Activated CD4-positive, alpha-beta T cell treated with anti-CD3 and anti-CD28 coated beads, Interleukin-2, amount 50 U/mL, for 48 hours (primary cell): ENCODE results near the gene FUCA1.
"Not testable (repeated sequence)": the region's sequence is repeated elsewhere in the genome, so short reads cannot be mapped to it uniquely, and the experiment has no call there.

Experiments
- DNase-seq, 2 experiments: peaks; one replicate each; pipeline ENCODE4 v3.0.0-alpha.2; 2020

FUCA1 gene

DNA sequence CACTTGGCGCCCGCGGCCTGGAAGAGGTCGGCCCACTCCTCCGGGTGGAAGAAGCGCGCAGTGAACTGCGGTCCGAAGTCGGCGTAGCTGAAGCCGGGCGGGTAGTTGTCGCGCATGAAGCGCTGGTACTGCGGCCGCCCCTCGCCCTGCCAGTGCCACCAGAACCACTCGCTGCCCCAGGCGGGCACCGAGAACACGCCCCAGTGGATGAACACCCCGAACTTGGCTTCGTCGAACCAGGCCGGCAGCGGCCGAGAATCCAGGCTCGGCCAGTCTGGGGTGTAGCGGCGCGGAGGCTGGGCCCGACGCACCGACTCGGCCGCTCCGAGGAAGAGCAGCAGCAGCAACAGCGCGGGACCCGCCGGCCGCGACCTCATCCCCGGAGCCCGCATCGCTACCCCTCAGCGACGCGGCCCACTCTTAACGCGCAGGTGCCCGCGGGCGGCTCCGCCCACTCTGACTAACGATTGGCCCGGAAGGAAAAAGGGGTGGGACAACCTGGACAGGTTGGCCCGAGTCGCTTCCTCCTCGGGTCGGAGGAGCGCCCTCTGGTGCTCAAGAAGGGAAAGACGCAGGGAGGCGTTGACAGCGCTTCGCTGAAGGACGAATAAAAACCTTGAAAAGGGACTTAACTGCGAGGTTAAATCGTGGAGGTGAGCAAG is at the start of gene FUCA1:
Gene FUCA1, minus strand, starts transcription at position 396 of the 662 bp plus-strand sequence. Its CDS starts 4 bp downstream, at position 392.
- DNase-seq = peak; percentile 94 to 95

- peak; percentile 48 to 60 for DNase-seq
Measured at GRCh38 chr1:23916209-23917131, 48.4 kb upstream of the FUCA1 start.

GRCh38 chr1:23915466-23915865 is 47.4 kb upstream of the FUCA1 start:
- no peak for DNase-seq

- no peak for DNase-seq
Measured at GRCh38 chr1:23914921-23915320, 46.8 kb upstream of the FUCA1 start.

DNA sequence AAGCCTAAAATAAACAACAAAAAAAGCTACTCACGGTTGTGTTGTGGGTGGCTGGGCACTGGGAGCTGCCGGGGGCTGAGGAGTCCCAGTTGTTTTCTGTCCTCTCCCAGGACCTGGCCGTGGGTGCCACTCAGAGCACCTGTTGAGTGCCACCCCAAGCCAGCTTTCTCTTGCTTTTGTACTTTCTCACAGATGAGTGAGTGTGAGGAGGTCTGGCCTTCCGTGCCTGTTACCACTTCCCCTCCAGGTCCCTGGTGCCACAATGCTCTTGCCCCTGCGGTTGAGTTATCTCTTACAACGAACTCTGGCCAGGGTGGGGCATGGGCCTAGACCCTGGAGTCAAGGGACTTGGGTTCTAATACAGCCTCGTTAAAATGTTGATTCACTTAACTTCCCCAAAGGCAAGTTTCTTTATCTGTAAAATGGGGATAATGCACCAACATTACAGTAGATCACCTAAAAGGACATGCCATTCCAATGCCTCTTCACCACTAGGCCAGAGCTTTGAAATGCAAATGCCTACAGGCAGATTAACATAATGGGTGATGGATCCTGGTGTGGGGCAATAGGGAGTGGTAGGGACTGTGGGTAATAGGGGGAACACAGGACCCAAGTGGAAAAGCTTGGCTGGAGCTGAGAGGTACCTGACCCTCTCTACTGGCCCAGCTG is 45.3 kb upstream of the FUCA1 start, which contains the start of gene CNR2:
Gene CNR2, minus strand, starts transcription at position 151 of the 669 bp plus-strand sequence. CDS start 37,745 bp downstream, outside the sequence.
- DNase-seq = no peak

DNA sequence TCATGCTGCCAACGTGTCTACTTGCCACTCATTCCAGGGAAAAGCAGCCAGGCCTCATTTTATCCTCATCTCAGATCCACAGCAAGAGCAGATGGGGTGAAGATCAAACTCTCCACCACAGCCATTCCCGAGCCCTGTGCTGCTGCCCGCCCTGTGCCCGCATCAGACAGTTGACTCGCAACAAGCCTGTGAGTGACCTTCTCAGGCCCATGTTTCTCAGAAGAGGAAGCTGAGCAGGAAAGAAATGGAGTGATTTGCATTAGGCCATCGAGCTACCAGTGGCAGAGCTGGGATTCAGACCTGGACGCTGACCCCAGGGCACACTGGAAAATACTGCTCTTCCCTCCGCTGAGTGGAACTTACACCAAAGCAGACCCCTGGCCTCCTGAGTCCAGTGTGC is 43.8 kb upstream of the FUCA1 start:
- no peak for DNase-seq

GRCh38 chr1:23910553-23911246 is 42.6 kb upstream of the FUCA1 start:
- DNase-seq = no peak

DNA sequence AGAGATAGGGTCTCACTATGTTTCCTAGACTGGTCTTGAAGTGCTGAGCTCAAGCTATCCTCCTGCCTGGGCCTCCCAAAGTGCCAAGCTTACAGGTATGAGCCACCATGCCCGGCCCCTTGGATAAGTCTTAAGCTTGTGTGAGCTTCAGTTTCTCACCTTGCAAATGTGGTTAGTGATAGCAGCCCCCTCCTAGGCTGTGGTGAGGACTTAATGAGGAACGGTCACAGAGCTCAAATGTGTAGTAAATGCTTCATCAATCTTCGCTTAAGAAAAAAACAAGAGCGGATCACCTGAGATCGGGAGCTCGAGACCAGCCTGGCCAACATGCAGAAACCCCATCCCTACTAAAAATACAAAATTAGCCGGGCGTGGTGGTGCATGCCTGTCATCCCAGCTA is 42.1 kb upstream of the FUCA1 start:
- no peak for DNase-seq

DNA sequence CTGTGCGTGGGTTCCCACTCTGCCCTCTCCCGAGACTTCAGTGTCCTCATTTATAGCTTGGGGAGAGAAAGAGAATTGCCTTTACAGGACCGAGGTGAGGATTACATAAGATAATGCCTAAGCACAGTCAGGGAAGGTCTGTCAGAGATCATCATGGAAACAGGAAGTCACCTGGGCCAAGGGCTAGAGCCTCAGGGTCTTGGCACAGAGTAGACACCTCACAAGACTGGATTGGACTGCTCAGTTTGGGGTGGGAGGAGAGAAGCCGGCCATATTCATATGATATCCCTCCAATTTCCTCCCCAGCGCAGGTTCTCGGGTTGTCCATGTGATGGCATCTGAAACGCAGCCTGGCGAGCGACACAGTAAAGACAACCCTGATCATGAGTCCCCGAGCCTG is 41.3 kb upstream of the FUCA1 start:
- DNase-seq = no peak

- peak in 1 of 2 experiments; percentile 9 for DNase-seq
Measured at GRCh38 chr1:23908453-23909341, 40.6 kb upstream of the FUCA1 start.

- DNase-seq = no peak
Measured at GRCh38 chr1:23906731-23907130, 38.6 kb upstream of the FUCA1 start.

GRCh38 chr1:23905461-23906025 is 37.5 kb upstream of the FUCA1 start:
- DNase-seq = no peak

GRCh38 chr1:23904748-23905357 is 36.8 kb upstream of the FUCA1 start:
- peak; percentile 43 to 64 for DNase-seq

- DNase-seq = no peak
Measured at GRCh38 chr1:23903754-23904153, 35.7 kb upstream of the FUCA1 start.

- no peak for DNase-seq
Measured at GRCh38 chr1:23902321-23903278, 34.5 kb upstream of the FUCA1 start.

DNA sequence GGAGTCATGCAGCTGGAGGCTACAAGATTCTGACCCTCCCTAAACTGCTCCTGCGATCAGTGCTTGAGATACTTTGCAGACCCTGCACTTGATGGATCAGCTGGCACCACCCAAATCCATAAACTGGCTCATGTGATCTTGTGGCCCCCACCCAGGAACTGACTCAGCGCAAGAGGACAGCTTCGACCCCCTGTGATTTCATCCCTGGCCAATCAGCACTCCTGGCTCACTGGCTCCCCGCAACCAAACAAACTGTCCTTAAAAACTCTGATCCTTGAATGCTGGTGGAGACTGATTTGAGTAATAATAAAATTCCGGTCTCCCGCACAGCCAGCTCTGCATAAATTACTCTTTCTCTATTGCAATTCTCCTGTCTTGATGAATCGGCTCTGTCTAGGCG is 31.9 kb upstream of the FUCA1 start:
- not testable (repeated sequence) for DNase-seq

- DNase-seq = no peak
Measured at GRCh38 chr1:23899070-23899469, 31.0 kb upstream of the FUCA1 start.

- DNase-seq = no peak
Measured at GRCh38 chr1:23897083-23897482, 29.0 kb upstream of the FUCA1 start.

DNA sequence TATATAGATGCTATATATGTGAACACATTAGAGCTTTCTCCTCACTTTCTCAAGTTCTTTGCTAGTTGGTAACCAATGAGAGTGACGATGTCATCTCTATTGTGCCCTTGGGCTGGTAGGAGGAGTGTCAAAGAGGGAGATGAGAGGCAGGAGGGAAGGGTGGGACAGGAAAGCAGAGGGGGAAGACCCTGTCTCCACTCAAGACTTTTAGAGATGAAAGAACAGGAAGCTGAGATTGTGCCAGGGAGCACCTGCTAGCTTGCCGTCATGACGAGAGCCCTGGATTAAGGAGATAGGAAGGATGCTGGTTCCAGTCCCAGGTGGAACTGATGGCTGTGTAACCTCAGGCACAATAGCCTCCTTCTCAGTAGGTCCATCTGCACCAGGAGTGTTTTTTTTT is 28.4 kb upstream of the FUCA1 start:
- no peak for DNase-seq

- no peak for DNase-seq
Measured at GRCh38 chr1:23895993-23896392, 27.9 kb upstream of the FUCA1 start.
